GM18951 (cell line): ENCODE measurements around the gene CLK2.

Experiments used
- POLR2A ChIP-seq: IDR thresholded peaks from 4 replicates; pipeline ENCODE4 v1.6.1; 2011; ENCODE audit warnings: mild to moderate bottlenecking; ENCODE audit not compliant: insufficient read length, insufficient read depth; ENCODE audit errors: extremely low read depth
- in situ Hi-C: fragments of 300-500 bp; cut with MboI; formaldehyde crosslinking; loops from one replicate; pipeline ENCODE4 v1.12.0; 2022; ENCODE audit warnings: low sequenced_read_pairs, mixed read lengths, inconsistent platforms; ENCODE audit not compliant: unreplicated experiment

CLK2 gene

GRCh38 chr1:155273343-155274245, at the start of gene CLK2:
Gene CLK2, minus strand, starts transcription at chr1:155273504. Its CDS starts 2,527 bp downstream, at chr1:155270977.
- in situ Hi-C loops: no loop called here

GRCh38 chr1:155322571-155322952, 49.3 kb upstream of the CLK2 start:
- in situ Hi-C loops: no loop called here
- no peak for TF ChIP-seq POLR2A

More at GRCh38 chr1:155273343-155274245, at the start of gene CLK2:
- peak; percentile 92 for TF ChIP-seq POLR2A

GRCh38 chr1:155321639-155322503, 48.6 kb upstream of the CLK2 start:
- TF ChIP-seq POLR2A: no peak
- in situ Hi-C loops: no loop called here

- peak; percentile 58 for TF ChIP-seq POLR2A
Observed at GRCh38 chr1:155320661-155321617, 47.6 kb upstream of the CLK2 start, which contains the start of gene RUSC1. Gene RUSC1, plus strand, starts transcription at chr1:155320894. Its CDS starts 880 bp downstream, at chr1:155321774.

GRCh38 chr1:155320252-155320651, 46.9 kb upstream of the CLK2 start:
- in situ Hi-C loops: no loop called here
- TF ChIP-seq POLR2A: no peak

More at GRCh38 chr1:155320661-155321617, 47.6 kb upstream of the CLK2 start, which contains the start of gene RUSC1:
- in situ Hi-C loops: no loop called here

GRCh38 chr1:155319536-155319935, 46.2 kb upstream of the CLK2 start:
- in situ Hi-C loops: no loop called here
- no peak for TF ChIP-seq POLR2A

GRCh38 chr1:155318082-155318481, 44.8 kb upstream of the CLK2 start:
- TF ChIP-seq POLR2A: no peak
- in situ Hi-C loops: no loop called here

GRCh38 chr1:155316922-155317321, 43.6 kb upstream of the CLK2 start:
- no peak for TF ChIP-seq POLR2A
- in situ Hi-C loops: no loop called here

GRCh38 chr1:155313261-155313660, 40.0 kb upstream of the CLK2 start:
- in situ Hi-C loops: no loop called here
- TF ChIP-seq POLR2A: no peak

- in situ Hi-C loops: no loop called here
- peak; percentile 24 for TF ChIP-seq POLR2A
Observed at GRCh38 chr1:155309423-155310021, 36.2 kb upstream of the CLK2 start.

GRCh38 chr1:155308493-155309422, 35.5 kb upstream of the CLK2 start, which contains the start of gene FDPS:
Gene FDPS, plus strand, starts transcription at chr1:155308866. Its CDS starts 924 bp downstream, at chr1:155309790.
- peak; percentile 91 for TF ChIP-seq POLR2A
- in situ Hi-C loops: no loop called here
